Hematopoietic multipotent progenitor cell treated with erythropoietin and hydrocortisone succinate and interleukin-3 and kit ligand, for 6 days (in vitro differentiated cells): ENCODE measurements around the gene DHX16.
"Not testable (repeated sequence)": the region's sequence is repeated elsewhere in the genome, so short reads cannot be mapped to it uniquely, and the experiment has no call there.

Experiments
- DNase-seq: peaks from one replicate; pipeline ENCODE4 v3.0.0-alpha.2; 2015

The DHX16 gene

GRCh38 chr6:30678964-30679726 lies 6.3 kb upstream of the DHX16 start:
- peak; percentile 89 for DNase-seq

GRCh38 chr6:30676660-30677285 lies 4.0 kb upstream of the DHX16 start:
- DNase-seq, result peak; percentile 35

- DNase-seq, result peak; percentile 28
These were observed 1.9 kb downstream of the DHX16 start for GRCh38 chr6:30670760-30671527.

GRCh38 chr6:30666300-30666699 lies 6.5 kb downstream of the DHX16 start:
- DNase-seq, result not testable (repeated sequence)

GRCh38 chr6:30664994-30665767 lies 7.6 kb downstream of the DHX16 start:
- no peak for DNase-seq

GRCh38 chr6:30657922-30658321 lies 14.9 kb downstream of the DHX16 start:
- DNase-seq, result not testable (repeated sequence)

GRCh38 chr6:30657454-30657853 lies 15.4 kb downstream of the DHX16 start:
- no peak for DNase-seq

GRCh38 chr6:30656513-30656912 lies 16.3 kb downstream of the DHX16 start:
- no peak for DNase-seq

GRCh38 chr6:30655743-30656094 lies 17.1 kb downstream of the DHX16 start:
- DNase-seq, result no peak

- DNase-seq, result no peak
These were observed 17.7 kb downstream of the DHX16 start for GRCh38 chr6:30654798-30655742.

- DNase-seq, result no peak
These were observed 21.7 kb downstream of the DHX16 start for GRCh38 chr6:30651143-30651542.

- DNase-seq, result peak; percentile 93
These were observed 25.3 kb downstream of the DHX16 start for GRCh38 chr6:30647242-30648116.

- DNase-seq, result peak; percentile 96
These were observed 26.2 kb downstream of the DHX16 start, which contains the start of gene C6orf136 for GRCh38 chr6:30646450-30647241. C6orf136 (plus strand) TSS chr6:30647133; CDS start chr6:30647232, 99 bp downstream.

GRCh38 chr6:30645989-30646388 lies 26.8 kb downstream of the DHX16 start:
- DNase-seq, result no peak

- DNase-seq, result no peak
These were observed 28.0 kb downstream of the DHX16 start for GRCh38 chr6:30644769-30645168.

- DNase-seq, result no peak
These were observed 29.1 kb downstream of the DHX16 start for GRCh38 chr6:30643656-30644055.

GRCh38 chr6:30641048-30641447 lies 31.8 kb downstream of the DHX16 start:
- DNase-seq, result no peak

- DNase-seq, result peak; percentile 61
These were observed 32.3 kb downstream of the DHX16 start for GRCh38 chr6:30640481-30640880.

GRCh38 chr6:30635834-30636233 lies 37.0 kb downstream of the DHX16 start:
- no peak for DNase-seq
